OCI-LY7 (cell line): ENCODE data around the gene NFYB. TPM values are rescaled to one million over a fixed set of nuclear protein-coding genes. Genes with fewer than 3 reads are reported as not detected.

Experiments
- BruUV-seq: library from RNA; stranded (reverse); fragments of 400-500 nt; replicated peaks from 2 replicates; lab custom pipeline; 2021; lab: Mats Ljungman, UMichigan
- CTCF ChIA-PET: fragments of 300-600 bp; sonication (Branson Sonifier 250); formaldehyde crosslinking; loops from one replicate; lab custom pipeline; 2022; ENCODE audit warnings: antibody characterized with exemption; ENCODE audit not compliant: unreplicated experiment; lab: Charles Lee
- POLR2A ChIA-PET: fragments of 300-600 bp; sonication (Branson Sonifier 250); formaldehyde crosslinking; loops from one replicate; lab custom pipeline; 2022; ENCODE audit warnings: antibody characterized with exemption; lab: Charles Lee
- DNase-seq: peaks from one replicate; pipeline ENCODE4 v3.0.0-alpha.2; 2015; ENCODE audit warnings: low spot score
- H2AFZ ChIP-seq: fragments of 200-600 bp; sonication (generic), shearing (Covaris generic); 2 replicates; pipeline ENCODE4 v1.6.1; 2014; ENCODE audit warnings: mild to moderate bottlenecking, antibody characterized with exemption, low read length, moderate library complexity
- H3K27ac ChIP-seq: fragments of 200-600 bp; sonication (generic); 2 replicates; pipeline ENCODE4 v1.5.1; 2014; ENCODE audit warnings: mixed run types, low read depth, mild to moderate bottlenecking, moderate library complexity, low read length, inconsistent platforms; ENCODE audit not compliant: poor library complexity, severe bottlenecking
- H3K36me3 ChIP-seq: fragments of 200-600 bp; sonication (generic); 2 replicates; pipeline ENCODE4 v1.6.1; 2014; ENCODE audit warnings: mild to moderate bottlenecking, antibody characterized with exemption, low read length, moderate library complexity, mixed read lengths; ENCODE audit not compliant: insufficient read depth
- H3K4me1 ChIP-seq: fragments of 200-600 bp; sonication (generic); 2 replicates; pipeline ENCODE4 v1.5.1; 2014; ENCODE audit warnings: mild to moderate bottlenecking, low read length; ENCODE audit not compliant: insufficient read depth, poor library complexity, severe bottlenecking
- H3K4me2 ChIP-seq: fragments of 200-600 bp; sonication (generic); 2 replicates; pipeline ENCODE4 v1.6.1; 2014; ENCODE audit warnings: mild to moderate bottlenecking, low read length
- H3K4me3 ChIP-seq: fragments of 200-600 bp; sonication (generic); 2 replicates; pipeline ENCODE4 v1.5.1; 2014; ENCODE audit warnings: mild to moderate bottlenecking, low read depth, low read length; ENCODE audit not compliant: poor library complexity, severe bottlenecking
- H3K79me2 ChIP-seq: fragments of 200-600 bp; sonication (generic); 2 replicates; pipeline ENCODE4 v1.6.1; 2016; ENCODE audit warnings: low read depth, mild to moderate bottlenecking, low read length, moderate library complexity, mixed read lengths; ENCODE audit not compliant: insufficient read depth
- H3K9me2 ChIP-seq: fragments of 200-600 bp; sonication (generic); 2 replicates; pipeline ENCODE4 v1.6.1; 2016; ENCODE audit warnings: mild to moderate bottlenecking, low read length, mixed read lengths; ENCODE audit not compliant: insufficient read depth
- H3K9me3 ChIP-seq: fragments of 200-600 bp; sonication (generic); 2 replicates; pipeline ENCODE4 v1.6.1; 2014; ENCODE audit warnings: mild to moderate bottlenecking, mixed run types, low read length, mixed read lengths
- H4K20me1 ChIP-seq: fragments of 200-600 bp; sonication (generic); 2 replicates; pipeline ENCODE4 v1.6.1; 2014; ENCODE audit warnings: mild to moderate bottlenecking, antibody characterized with exemption, low read length, moderate library complexity, mixed read lengths; ENCODE audit not compliant: insufficient read depth
- CTCF ChIP-seq: fragments of 200-600 bp; sonication (generic); conservative IDR thresholded peaks from 2 replicates; pipeline ENCODE4 v1.5.1; 2014; ENCODE audit warnings: mild to moderate bottlenecking, antibody characterized with exemption, low read length, moderate library complexity, mixed read lengths
- EZH2phosphoT487 ChIP-seq: fragments of 200-600 bp; sonication (generic); IDR thresholded peaks from 2 replicates; pipeline ENCODE4 v1.6.1; 2018; ENCODE audit warnings: low read depth, borderline replicate concordance, mild to moderate bottlenecking, mixed run types, antibody characterized with exemption, low read length, moderate library complexity, mixed read lengths
- intact Hi-C: fragments of 100-400 bp; cut with micrococcal nuclease; formaldehyde crosslinking; loops from one replicate; pipeline ENCODE4 v1.10.0; 2022; ENCODE audit not compliant: unreplicated experiment
- total RNA-seq, 2 experiments: library from RNA; depleted of rRNA in 1 of 2; stranded (reverse); fragments of >200 nt in 1 of 2; shearing (Covaris generic) in 1 of 2; gene quantifications; 2 replicates each; pipeline ENCODE4 v1.2.3, GENCODE V29; 2014 to 2022

The NFYB gene
- total RNA-seq, 2 experiments from 2014 or later = 21.6 to 38.5 TPM

- Histone ChIP-seq H3K4me3 (no peak overlapping the region), H3K79me2 (no peaks in the 10 kb centered on the region), H4K20me1 (no peaks in the 10 kb centered on the region), H3K4me1 (peaks cover under 1% of the 10 kb centered on the region), H3K9me3 (no peaks in the 10 kb centered on the region), H3K36me3 (no peaks in the 10 kb centered on the region), H3K4me2 (no peak overlapping the region), H3K9me2 (no peaks in the 10 kb centered on the region), H3K27ac (no peak overlapping the region), H2AFZ (no peak overlapping the region)
- BruUV-seq = no TSS peak
- CTCF ChIA-PET = interaction anchor here (0.6 kb wide), 1 partner anchor 11 kb away, joined by 3 read pairs; no protein-coding TSS in a partner anchor
- POLR2A ChIA-PET = interaction anchor here (0.7 kb wide), 2 partner anchors 46 to 588 kb away, joined by 4 to 6 read pairs; no protein-coding TSS in a partner anchor
- intact Hi-C loops = no loop called here
- DNase-seq = no peak
- TF ChIP-seq EZH2phosphoT487 (no peak), CTCF (no peak)
These were observed 5.9 kb upstream of the NFYB start for GRCh38 chr12:104143918-104144317.

DNA sequence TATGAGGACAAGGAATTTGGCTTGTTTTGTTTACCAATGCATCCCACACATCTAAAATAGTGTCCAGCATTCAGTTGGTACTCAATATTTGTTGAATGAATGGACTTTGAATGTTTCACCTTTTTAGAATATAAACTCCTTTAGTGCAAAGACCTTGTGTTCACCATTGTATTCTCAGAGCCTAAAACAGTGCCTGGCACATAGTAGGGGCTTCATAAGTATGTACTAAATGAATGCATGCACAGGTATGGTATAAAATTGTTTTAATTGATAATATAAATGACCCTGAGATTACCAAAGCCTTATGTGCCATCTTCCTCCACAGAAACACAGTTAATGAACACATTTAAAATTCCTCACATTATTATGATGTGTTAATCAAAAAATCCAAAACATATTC, 5.0 kb upstream of the NFYB start:
- H3K4me3 ChIP-seq = no peak overlapping the region
- no peaks in the 10 kb centered on the region for H3K9me2 ChIP-seq
- intact Hi-C loops = no loop called here
- H3K9me3 ChIP-seq = no peaks in the 10 kb centered on the region
- H3K27ac ChIP-seq = no peak overlapping the region
- no peak for DNase-seq
- no peaks in the 10 kb centered on the region for H3K79me2 ChIP-seq
- TF ChIP-seq EZH2phosphoT487 (no peak), CTCF (no peak)
- H3K4me2 ChIP-seq = no peak overlapping the region
- no peaks in the 10 kb centered on the region for H3K36me3 ChIP-seq
- ChIA-PET CTCF (no interaction called here), POLR2A (interaction anchor here (0.7 kb wide), 1 partner anchor 45 kb away, joined by 6 read pairs; no protein-coding TSS in a partner anchor)
- H3K4me1 ChIP-seq = peaks cover 8% of the 10 kb centered on the region
- H4K20me1 ChIP-seq = no peaks in the 10 kb centered on the region
- no TSS peak for BruUV-seq
- H2AFZ ChIP-seq = no peak overlapping the region

DNA sequence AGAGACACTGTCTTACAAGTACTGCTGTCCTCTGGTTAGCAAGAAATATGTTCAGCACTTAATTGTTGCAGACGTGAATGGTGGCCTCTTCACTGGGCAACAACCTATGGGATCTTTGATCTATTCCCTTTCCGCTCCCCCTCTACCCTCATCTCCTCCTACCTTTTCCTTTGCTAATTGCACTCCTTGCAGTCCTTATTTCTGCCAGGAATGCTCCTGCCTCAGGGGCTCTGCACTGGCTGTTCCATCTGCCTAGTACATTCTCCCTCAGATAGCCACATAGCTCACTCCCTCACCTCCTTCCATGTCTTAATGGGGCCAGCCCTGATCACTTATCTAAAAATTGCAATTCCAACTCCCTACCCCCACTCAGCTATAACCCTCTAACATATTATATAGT, 4.5 kb upstream of the NFYB start:
- intact Hi-C loops = no loop called here
- ChIA-PET CTCF (no interaction called here), POLR2A (no interaction called here)
- H3K4me1 ChIP-seq = peaks cover 8% of the 10 kb centered on the region
- H3K79me2 ChIP-seq = no peaks in the 10 kb centered on the region
- H3K9me2 ChIP-seq = no peaks in the 10 kb centered on the region
- BruUV-seq = no TSS peak
- H3K27ac ChIP-seq = no peak overlapping the region
- H2AFZ ChIP-seq = no peak overlapping the region
- TF ChIP-seq CTCF (no peak), EZH2phosphoT487 (no peak)
- no peaks in the 10 kb centered on the region for H4K20me1 ChIP-seq
- no peaks in the 10 kb centered on the region for H3K36me3 ChIP-seq
- H3K4me3 ChIP-seq = no peak overlapping the region
- DNase-seq = no peak
- H3K9me3 ChIP-seq = no peaks in the 10 kb centered on the region
- H3K4me2 ChIP-seq = no peak overlapping the region
